ENCODE results near the gene ARID5B.
"Not testable (repeated sequence)": the region's sequence is repeated elsewhere in the genome, so short reads cannot be mapped to it uniquely, and the experiment has no call there.

The ARID5B gene

DNA sequence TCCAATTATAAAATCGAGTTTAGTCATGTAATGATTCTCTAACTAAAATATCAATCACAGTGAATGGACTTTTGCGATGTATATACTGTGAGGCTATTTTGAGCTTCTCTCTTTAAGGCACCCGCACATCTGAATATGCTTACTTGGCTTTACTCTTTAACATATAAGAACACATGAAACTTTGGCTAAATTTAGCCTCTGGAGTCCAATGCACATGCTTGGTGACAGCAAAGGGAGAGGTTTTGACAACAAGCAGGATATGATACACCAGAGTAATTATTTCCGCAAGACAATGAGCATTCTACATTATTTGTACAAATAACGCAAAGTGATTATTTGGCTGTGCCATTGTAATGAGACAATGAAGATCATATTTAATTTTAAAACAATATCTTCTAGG is 72.4 kb downstream of the ARID5B start:
- Histone ChIP-seq H3K4me2 (ENCODE audit: low read depth, low read length) (no peak overlapping the region), H3K79me2 (ENCODE audit: low read length) (peaks cover 75% of the 10 kb centered on the region), H3K27me3 (replicated peaks; ENCODE audit: insufficient read depth, low read length) (no peaks in the 10 kb centered on the region), H3K27ac (ENCODE audit: low read length) (peak overlapping the region; percentile 49; the same call in 1 of the 2 replicates), H3K9ac (ENCODE audit: low read length) (no peak overlapping the region), H3K9me2 (replicated peaks; ENCODE audit: insufficient read depth, low read length) (no peaks in the 10 kb centered on the region), H3K4me3 (ENCODE audit: low read length) (no peak overlapping the region), H3K36me3 (replicated peaks; ENCODE audit: insufficient read depth, low read length) (peaks cover 1% of the 10 kb centered on the region; the same call in 1 of the 2 replicates), H4K20me1 (ENCODE audit: insufficient read depth, low read length) (no peaks in the 10 kb centered on the region), H3K4me1 (ENCODE audit: low read length) (peaks cover 40% of the 10 kb centered on the region), H2AFZ (ENCODE audit: low read length) (no peak overlapping the region), H3K9me3 (replicated peaks; ENCODE audit: insufficient read depth, low read length) (no peaks in the 10 kb centered on the region), H3F3A (ENCODE audit: insufficient read depth, low read length) (peaks cover 19% of the 10 kb centered on the region)
- DNase-seq = no peak
- TF ChIP-seq EZH2phosphoT487 (IDR thresholded peaks at IDR 0.05; ENCODE audit: low read length) (no peak), EZH2 (optimal IDR thresholded peaks at IDR 0.05; ENCODE audit: low read depth, low read length) (no peak)
- TF ChIP-seq, protein P1, sequence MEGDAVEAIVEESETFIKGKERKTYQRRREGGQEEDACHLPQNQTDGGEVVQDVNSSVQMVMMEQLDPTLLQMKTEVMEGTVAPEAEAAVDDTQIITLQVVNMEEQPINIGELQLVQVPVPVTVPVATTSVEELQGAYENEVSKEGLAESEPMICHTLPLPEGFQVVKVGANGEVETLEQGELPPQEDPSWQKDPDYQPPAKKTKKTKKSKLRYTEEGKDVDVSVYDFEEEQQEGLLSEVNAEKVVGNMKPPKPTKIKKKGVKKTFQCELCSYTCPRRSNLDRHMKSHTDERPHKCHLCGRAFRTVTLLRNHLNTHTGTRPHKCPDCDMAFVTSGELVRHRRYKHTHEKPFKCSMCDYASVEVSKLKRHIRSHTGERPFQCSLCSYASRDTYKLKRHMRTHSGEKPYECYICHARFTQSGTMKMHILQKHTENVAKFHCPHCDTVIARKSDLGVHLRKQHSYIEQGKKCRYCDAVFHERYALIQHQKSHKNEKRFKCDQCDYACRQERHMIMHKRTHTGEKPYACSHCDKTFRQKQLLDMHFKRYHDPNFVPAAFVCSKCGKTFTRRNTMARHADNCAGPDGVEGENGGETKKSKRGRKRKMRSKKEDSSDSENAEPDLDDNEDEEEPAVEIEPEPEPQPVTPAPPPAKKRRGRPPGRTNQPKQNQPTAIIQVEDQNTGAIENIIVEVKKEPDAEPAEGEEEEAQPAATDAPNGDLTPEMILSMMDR (IDR thresholded peaks at IDR 0.05; ENCODE audit: low read length) = no peak

DNA sequence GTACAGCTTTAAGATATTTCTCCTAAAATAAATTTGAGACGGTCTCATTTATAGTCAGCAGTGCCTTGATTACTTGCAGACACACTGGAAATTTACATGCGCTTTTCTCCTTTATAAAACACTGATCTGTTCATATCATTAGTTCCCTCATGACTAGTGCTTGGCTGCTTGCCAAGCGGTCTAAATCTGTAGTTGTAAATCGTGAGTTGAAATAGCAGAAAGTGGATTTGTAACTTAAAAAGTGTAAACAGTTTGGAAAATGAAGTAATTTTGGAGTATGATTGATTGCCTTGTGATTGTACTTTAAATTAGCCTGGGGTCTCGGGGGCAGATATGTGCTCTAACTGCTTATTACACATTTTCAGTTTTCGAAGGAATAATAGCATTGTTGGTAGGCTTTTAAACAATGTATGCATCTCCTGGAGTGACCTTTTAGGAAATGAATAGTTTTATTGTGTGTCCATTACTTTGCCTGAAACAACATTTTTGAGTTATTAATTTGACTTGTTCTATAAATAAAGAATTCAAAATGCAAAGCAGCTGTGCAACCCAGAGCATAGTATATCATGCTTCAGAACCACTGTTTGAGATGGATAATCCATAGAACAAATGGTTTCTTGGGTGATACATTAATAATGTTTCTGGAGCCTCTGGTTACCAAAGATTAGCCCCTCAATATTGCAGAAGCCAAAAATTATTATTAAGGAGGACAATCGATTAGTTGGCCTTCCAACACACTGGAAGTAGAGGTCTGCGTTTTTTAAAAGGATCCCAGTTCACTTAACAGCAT is 73.3 kb downstream of the ARID5B start:
- Histone ChIP-seq H4K20me1 (ENCODE audit: insufficient read depth, low read length) (no peaks in the 10 kb centered on the region), H3K27ac (ENCODE audit: low read length) (peak overlapping the region; percentile 49; the same call in 1 of the 2 replicates), H3K4me2 (ENCODE audit: low read depth, low read length) (peak overlapping the region; percentile 36), H3K27me3 (replicated peaks; ENCODE audit: insufficient read depth, low read length) (no peaks in the 10 kb centered on the region), H3K9ac (ENCODE audit: low read length) (no peak overlapping the region), H3K9me3 (replicated peaks; ENCODE audit: insufficient read depth, low read length) (no peaks in the 10 kb centered on the region), H3K4me1 (ENCODE audit: low read length) (peaks cover 32% of the 10 kb centered on the region), H3K4me3 (ENCODE audit: low read length) (no peak overlapping the region), H3K79me2 (ENCODE audit: low read length) (peaks cover 75% of the 10 kb centered on the region), H3K36me3 (replicated peaks; ENCODE audit: insufficient read depth, low read length) (peaks cover 5% of the 10 kb centered on the region; the same call in 1 of the 2 replicates), H3K9me2 (replicated peaks; ENCODE audit: insufficient read depth, low read length) (no peaks in the 10 kb centered on the region), H3F3A (ENCODE audit: insufficient read depth, low read length) (peaks cover 19% of the 10 kb centered on the region), H2AFZ (ENCODE audit: low read length) (no peak overlapping the region)
- TF ChIP-seq EZH2phosphoT487 (IDR thresholded peaks at IDR 0.05; ENCODE audit: low read length) = no peak
- TF ChIP-seq, protein P1 (IDR thresholded peaks at IDR 0.05; ENCODE audit: low read length) = no peak
- no peak for TF ChIP-seq EZH2 (optimal IDR thresholded peaks at IDR 0.05; ENCODE audit: low read depth, low read length)
- DNase-seq = no peak

DNA sequence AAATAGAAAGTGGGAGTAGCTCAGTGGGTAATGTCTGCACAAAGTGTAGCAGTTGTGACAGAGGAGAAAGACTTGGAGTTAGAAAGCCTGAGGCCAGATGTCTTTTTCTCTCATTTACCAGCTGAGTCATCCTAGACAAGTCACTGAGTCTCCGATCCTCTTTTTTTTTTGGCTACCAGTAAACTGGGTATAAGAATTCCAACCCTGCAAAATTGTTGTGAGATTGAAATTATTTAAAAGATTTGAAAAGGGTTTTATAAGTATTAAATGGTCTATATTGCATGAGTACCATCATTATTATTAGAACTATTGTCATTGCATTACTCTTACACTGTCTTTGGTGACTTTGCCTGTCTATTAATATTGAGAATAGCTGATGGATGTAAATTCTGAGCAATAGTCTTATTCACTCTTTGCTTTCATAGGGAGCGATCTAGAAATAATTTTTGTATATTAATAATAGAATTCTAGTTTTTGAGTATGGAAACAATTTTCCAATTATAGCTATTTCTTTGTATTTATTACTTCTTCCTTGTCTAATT is 74.0 kb downstream of the ARID5B start:
- Histone ChIP-seq H3K9me2 (replicated peaks; ENCODE audit: insufficient read depth, low read length) (no peaks in the 10 kb centered on the region), H3K36me3 (replicated peaks; ENCODE audit: insufficient read depth, low read length) (peaks cover 5% of the 10 kb centered on the region; the same call in 1 of the 2 replicates), H3K4me2 (ENCODE audit: low read depth, low read length) (peak overlapping the region; percentile 36), H3K27me3 (replicated peaks; ENCODE audit: insufficient read depth, low read length) (no peaks in the 10 kb centered on the region), H4K20me1 (ENCODE audit: insufficient read depth, low read length) (no peaks in the 10 kb centered on the region), H3K9ac (ENCODE audit: low read length) (no peak overlapping the region), H3K4me1 (ENCODE audit: low read length) (peaks cover 25% of the 10 kb centered on the region), H3K4me3 (ENCODE audit: low read length) (no peak overlapping the region), H2AFZ (ENCODE audit: low read length) (no peak overlapping the region), H3K27ac (ENCODE audit: low read length) (peak overlapping the region; percentile 49; the same call in 1 of the 2 replicates), H3K9me3 (replicated peaks; ENCODE audit: insufficient read depth, low read length) (no peaks in the 10 kb centered on the region), H3K79me2 (ENCODE audit: low read length) (peaks cover 73% of the 10 kb centered on the region), H3F3A (ENCODE audit: insufficient read depth, low read length) (peaks cover 19% of the 10 kb centered on the region)
- DNase-seq = no peak
- TF ChIP-seq, protein P1 (IDR thresholded peaks at IDR 0.05; ENCODE audit: low read length) = no peak

DNA sequence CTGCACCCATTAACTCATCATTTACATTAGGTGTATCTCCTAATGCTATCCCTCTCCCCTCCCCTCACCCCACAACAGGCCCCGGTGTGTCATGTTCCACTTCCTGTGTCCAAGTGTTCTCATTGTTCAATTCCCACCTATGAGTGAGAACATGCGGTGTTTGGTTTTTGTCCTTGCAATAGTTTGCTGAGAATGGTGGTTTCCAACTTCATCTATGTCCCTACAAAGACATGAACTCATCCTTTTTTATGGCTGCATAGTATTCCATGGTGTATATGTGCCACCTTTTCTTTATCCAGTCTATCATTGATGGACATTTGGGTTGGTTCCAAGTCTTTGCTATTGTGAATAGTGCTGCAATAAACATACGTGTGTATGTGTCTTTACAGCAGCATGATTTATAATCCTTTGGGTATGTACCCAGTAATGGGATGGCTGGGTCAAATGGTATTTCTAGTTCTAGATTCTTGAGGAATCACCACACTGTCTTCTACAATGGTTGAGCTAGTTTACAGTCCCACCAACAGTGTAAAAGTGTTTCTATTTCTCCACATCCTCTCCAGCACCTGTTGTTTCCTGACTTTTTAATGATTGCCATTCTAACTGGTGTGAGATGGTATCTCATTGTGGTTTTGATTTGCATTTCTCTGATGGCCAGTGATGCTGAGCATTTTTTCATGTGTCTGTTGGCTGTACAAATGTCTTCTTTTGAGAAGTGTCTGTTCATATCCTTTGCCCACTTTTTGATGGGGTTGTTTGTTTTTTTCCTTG is 75.6 kb downstream of the ARID5B start:
- H3K9me3 ChIP-seq (replicated peaks; ENCODE audit: insufficient read depth, low read length); H3K27me3 ChIP-seq (replicated peaks; ENCODE audit: insufficient read depth, low read length); H3K4me2 ChIP-seq (ENCODE audit: low read depth, low read length); H3K27ac ChIP-seq (ENCODE audit: low read length); H2AFZ ChIP-seq (ENCODE audit: low read length); H3K36me3 ChIP-seq (replicated peaks; ENCODE audit: insufficient read depth, low read length); H3K9me2 ChIP-seq (replicated peaks; ENCODE audit: insufficient read depth, low read length); DNase-seq; H3K9ac ChIP-seq (ENCODE audit: low read length); H3K4me3 ChIP-seq (ENCODE audit: low read length); H4K20me1 ChIP-seq (ENCODE audit: insufficient read depth, low read length): not testable (repeated sequence)
- Histone ChIP-seq H3F3A (ENCODE audit: insufficient read depth, low read length) (peaks cover 19% of the 10 kb centered on the region), H3K4me1 (ENCODE audit: low read length) (peaks cover 23% of the 10 kb centered on the region), H3K79me2 (ENCODE audit: low read length) (peaks cover 76% of the 10 kb centered on the region)
